WTC11 (cell line): ENCODE measurements around the gene ISM2. TPM values are rescaled to one million over a fixed set of nuclear protein-coding genes. Genes with fewer than 3 reads are reported as not detected.

Experiments
- ATAC-seq: fragments of 200-7000 bp; cut with Tn5 transposase; 2 replicates; pipeline ENCODE4 v1.10.0; 2021; ENCODE audit warnings: mild to moderate bottlenecking, moderate library complexity
- CTCF ChIA-PET: fragments of 300-600 bp; sonication (Branson Sonifier 250); formaldehyde crosslinking; loops from one replicate; lab custom pipeline; 2021; ENCODE audit warnings: antibody characterized with exemption; lab: Charles Lee
- POLR2A ChIA-PET: fragments of 350-600 bp; sonication (Branson Sonifier 250); formaldehyde crosslinking; loops from one replicate; lab custom pipeline; 2021; ENCODE audit warnings: antibody characterized with exemption; lab: Charles Lee
- DNase-seq: peaks from one replicate; pipeline ENCODE4 v3.0.0; 2021; ENCODE audit warnings: low spot score
- H3K27ac Mint-ChIP-seq: 2 replicates; pipeline ENCODE4 v1.8.0; 2021; ENCODE audit warnings: mixed read lengths
- H3K27me3 Mint-ChIP-seq: 2 replicates; pipeline ENCODE4 v1.8.0; 2021; ENCODE audit warnings: low read depth, mild to moderate bottlenecking, moderate library complexity, mixed read lengths
- H3K36me3 Mint-ChIP-seq: 2 replicates; pipeline ENCODE4 v1.8.0; 2021; ENCODE audit warnings: mixed read lengths
- H3K4me1 Mint-ChIP-seq: 2 replicates; pipeline ENCODE4 v1.8.0; 2022; ENCODE audit warnings: mixed read lengths
- H3K4me3 Mint-ChIP-seq: 2 replicates; pipeline ENCODE4 v1.8.0; 2021; ENCODE audit warnings: mild to moderate bottlenecking, moderate library complexity, mixed read lengths
- H3K9me3 Mint-ChIP-seq: 2 replicates; pipeline ENCODE4 v1.8.0; 2021; ENCODE audit warnings: mixed read lengths
- ATF6 ChIP-seq: sonication (generic); formaldehyde crosslinking; IDR thresholded peaks from 2 replicates; pipeline ENCODE4 v1.8.1; 2023; ENCODE audit warnings: mild to moderate bottlenecking, missing genetic modification reagents
- CBFB ChIP-seq: sonication (generic); formaldehyde crosslinking; IDR thresholded peaks from 2 replicates; pipeline ENCODE4 v1.8.1; 2022; ENCODE audit warnings: mild to moderate bottlenecking, low read depth, missing genetic modification reagents
- CTCF ChIP-seq: fragments of 200-600 bp; IDR thresholded peaks from 2 replicates; pipeline ENCODE4 v1.8.0; 2022; ENCODE audit warnings: antibody characterized with exemption
- E2F1 ChIP-seq: sonication (generic); formaldehyde crosslinking; IDR thresholded peaks from 2 replicates; pipeline ENCODE4 v1.8.0; 2022; ENCODE audit warnings: mild to moderate bottlenecking, missing genetic modification reagents
- FOXJ3 ChIP-seq: sonication (generic); formaldehyde crosslinking; IDR thresholded peaks from 2 replicates; pipeline ENCODE4 v1.9.0; 2021; ENCODE audit warnings: missing genetic modification reagents, mild to moderate bottlenecking, borderline replicate concordance
- FOXK1 ChIP-seq: sonication (generic); formaldehyde crosslinking; IDR thresholded peaks from 2 replicates; pipeline ENCODE4 v1.8.0; 2022; ENCODE audit warnings: mild to moderate bottlenecking, moderate library complexity, missing genetic modification reagents
- FOXP1 ChIP-seq: sonication (generic); formaldehyde crosslinking; IDR thresholded peaks from 2 replicates; pipeline ENCODE4 v1.8.0; 2022; ENCODE audit warnings: missing genetic modification reagents, mild to moderate bottlenecking, moderate library complexity, borderline replicate concordance
- MXD4 ChIP-seq: fragments of 250-450 bp; sonication (Bioruptor Pico); IDR thresholded peaks from 2 replicates; pipeline ENCODE4 v1.8.0; 2021; ENCODE audit warnings: mild to moderate bottlenecking, moderate library complexity, borderline replicate concordance
- NFATC4 ChIP-seq: fragments of 250-450 bp; sonication (Bioruptor Pico); IDR thresholded peaks from 2 replicates; pipeline ENCODE4 v1.9.0; 2021; ENCODE audit warnings: mild to moderate bottlenecking
- NR1H2 ChIP-seq: sonication (generic); formaldehyde crosslinking; IDR thresholded peaks from 2 replicates; pipeline ENCODE4 v1.9.0; 2021; ENCODE audit warnings: mild to moderate bottlenecking, moderate library complexity, missing genetic modification reagents
- OVOL2 ChIP-seq: fragments of 250-450 bp; sonication (Bioruptor Pico); IDR thresholded peaks from 2 replicates; pipeline ENCODE4 v1.9.0; 2021; ENCODE audit warnings: mild to moderate bottlenecking, borderline replicate concordance
- SMAD4 ChIP-seq: sonication (generic); formaldehyde crosslinking; IDR thresholded peaks from 2 replicates; pipeline ENCODE4 v1.8.0; 2022; ENCODE audit warnings: mild to moderate bottlenecking, missing genetic modification reagents
- SP1 ChIP-seq: sonication (generic); formaldehyde crosslinking; conservative IDR thresholded peaks from 2 replicates; pipeline ENCODE4 v1.8.1; 2022; ENCODE audit warnings: missing genetic modification reagents
- TEAD1 ChIP-seq: sonication (generic); formaldehyde crosslinking; IDR thresholded peaks from 2 replicates; pipeline ENCODE4 v1.8.0; 2022; ENCODE audit warnings: mild to moderate bottlenecking, missing genetic modification reagents
- TEAD4 ChIP-seq: sonication (generic); formaldehyde crosslinking; IDR thresholded peaks from 2 replicates; pipeline ENCODE4 v1.8.0; 2022; ENCODE audit warnings: mild to moderate bottlenecking, missing genetic modification reagents
- USF1 ChIP-seq: sonication (generic); formaldehyde crosslinking; IDR thresholded peaks from 2 replicates; pipeline ENCODE4 v1.8.0; 2022; ENCODE audit warnings: mild to moderate bottlenecking, missing genetic modification reagents
- ZNF281 ChIP-seq: sonication (generic); formaldehyde crosslinking; IDR thresholded peaks from 2 replicates; pipeline ENCODE4 v1.8.0; 2023; ENCODE audit warnings: mild to moderate bottlenecking, missing genetic modification reagents
- ZNF512 ChIP-seq: sonication (generic); formaldehyde crosslinking; IDR thresholded peaks from 2 replicates; pipeline ENCODE4 v1.8.1; 2022; ENCODE audit warnings: missing genetic modification reagents, borderline replicate concordance
- total RNA-seq: library from RNA; stranded (reverse); gene quantifications from 3 replicates; pipeline ENCODE4 v1.2.3, GENCODE V29; 2021

The ISM2 gene
- total RNA-seq, 1 experiment from 2014 or later: 1.4 TPM

- Mint-ChIP-seq H3K4me3 (no peak overlapping the region), H3K27ac (no peak overlapping the region), H3K36me3 (no peaks in the 10 kb centered on the region), H3K27me3 (no peaks in the 10 kb centered on the region), H3K9me3 (no peaks in the 10 kb centered on the region)
- no peak for ATAC-seq
- ChIA-PET CTCF (no interaction called here), POLR2A (no interaction called here)
- no peak for TF ChIP-seq FOXJ3 (CRISPR knock-in tag)
- no peak for TF ChIP-seq TEAD1 (CRISPR knock-in tag)
- no peak for TF ChIP-seq OVOL2
- TF ChIP-seq CBFB (CRISPR knock-in tag): no peak
- TF ChIP-seq, all 79 proteins: peak for 0
- DNase-seq: no peak
- no peaks in the 10 kb centered on the region for H3K4me1 Mint-ChIP-seq
Observed at GRCh38 chr14:77485901-77486678, 12.5 kb downstream of the ISM2 start.

GRCh38 chr14:77485256-77485655 is 13.4 kb downstream of the ISM2 start:
- ATAC-seq (no peak; the same call in 1 of the 2 replicates), DNase-seq (no peak)
- no peak overlapping the region for H3K4me3 Mint-ChIP-seq
- H3K9me3 Mint-ChIP-seq: no peaks in the 10 kb centered on the region
- no peaks in the 10 kb centered on the region for H3K4me1 Mint-ChIP-seq
- ChIA-PET POLR2A (no interaction called here), CTCF (no interaction called here)
- no peak overlapping the region for H3K27ac Mint-ChIP-seq
- no peaks in the 10 kb centered on the region for H3K36me3 Mint-ChIP-seq
- no peak for TF ChIP-seq ZNF512 (CRISPR knock-in tag)
- no peak for TF ChIP-seq USF1
- no peak for TF ChIP-seq NR1H2 (CRISPR knock-in tag)
- TF ChIP-seq FOXK1 (CRISPR knock-in tag): no peak
- no peak for TF ChIP-seq FOXJ3 (CRISPR knock-in tag)
- H3K27me3 Mint-ChIP-seq: no peaks in the 10 kb centered on the region

- no peaks in the 10 kb centered on the region for H3K9me3 Mint-ChIP-seq
- no peak overlapping the region for H3K4me3 Mint-ChIP-seq
- no peak for ATAC-seq
- no peaks in the 10 kb centered on the region for H3K36me3 Mint-ChIP-seq
- POLR2A ChIA-PET: no interaction called here
- H3K27me3 Mint-ChIP-seq: no peaks in the 10 kb centered on the region
- no peak overlapping the region for H3K27ac Mint-ChIP-seq
- CTCF ChIA-PET: no interaction called here
- H3K4me1 Mint-ChIP-seq: no peaks in the 10 kb centered on the region
- DNase-seq: no peak
- no peak for TF ChIP-seq FOXP1 (CRISPR knock-in tag)
- TF ChIP-seq ZNF281 (CRISPR knock-in tag): no peak
- no peak for TF ChIP-seq E2F1 (CRISPR knock-in tag)
- TF ChIP-seq SMAD4 (CRISPR knock-in tag): no peak
- no peak for TF ChIP-seq SP1 (CRISPR knock-in tag)
- no peak for TF ChIP-seq ATF6 (CRISPR knock-in tag)
- no peak for TF ChIP-seq FOXJ3 (CRISPR knock-in tag)
- TF ChIP-seq TEAD4: no peak
- no peak for TF ChIP-seq CTCF
- no peak for TF ChIP-seq MXD4 (CRISPR knock-in tag)
- TF ChIP-seq NFATC4: no peak
Observed at GRCh38 chr14:77482422-77482821, 16.2 kb downstream of the ISM2 start.
